ENCODE results near the gene ANGPT4.

ANGPT4 gene

GRCh38 chr20:821046-821730, 94.9 kb downstream of the ANGPT4 start:
- Mint-ChIP-seq H3K27ac (no peak overlapping the region), H3K4me3 (no peak overlapping the region), H3K9me3 (no peaks in the 10 kb centered on the region), H3K4me1 (peaks cover 10% of the 10 kb centered on the region), H3K27me3 (peaks cover 11% of the 10 kb centered on the region), H3K36me3 (no peaks in the 10 kb centered on the region)
- ATAC-seq (ENCODE audit: low read depth), result no peak
- DNase-seq (ENCODE audit: low spot score in 2 of 2), result no peak

- H3K27ac Mint-ChIP-seq, result no peak overlapping the region
- H3K4me1 Mint-ChIP-seq, result peaks cover 12% of the 10 kb centered on the region
- H3K4me3 Mint-ChIP-seq, result no peak overlapping the region
- peaks cover 13% of the 10 kb centered on the region for H3K27me3 Mint-ChIP-seq
- ATAC-seq (ENCODE audit: low read depth), result no peak
- H3K9me3 Mint-ChIP-seq, result no peaks in the 10 kb centered on the region
- H3K36me3 Mint-ChIP-seq, result no peaks in the 10 kb centered on the region
- no peak for DNase-seq (ENCODE audit: low spot score in 2 of 2)
Measured at GRCh38 chr20:820323-820953, 95.7 kb downstream of the ANGPT4 start.

Measured in memory B cell (primary cell).